Peyer's patch (tissue), 4 donors: ENCODE results near the gene COLEC12. TPM values are rescaled to one million over a fixed set of nuclear protein-coding genes. Genes with fewer than 3 reads are reported as not detected.

Experiments
- DNase-seq, 3 donors: peaks; one replicate each; pipeline ENCODE4 v3.0.0-alpha.2; 2017 to 2019
- H3K27ac ChIP-seq, 4 donors: fragments of 200-600 bp; sonication (generic); one replicate each; pipeline ENCODE4 v1.5.1; 2016 to 2019
- H3K27me3 ChIP-seq, 2 donors: fragments of 200-600 bp; sonication (generic); one replicate each; pipeline ENCODE4 v1.5.1; 2019
- H3K36me3 ChIP-seq, 3 donors: fragments of 200-600 bp; sonication (generic); one replicate each; pipeline ENCODE4 v1.5.1; 2016 to 2019
- H3K4me1 ChIP-seq, 4 donors: fragments of 200-600 bp; sonication (generic); one replicate each; pipeline ENCODE4 v1.5.1; 2016 to 2019
- H3K4me3 ChIP-seq, 4 donors: fragments of 200-600 bp; sonication (generic); 1 replicate in 3 of 4; 2 replicates in 1 of 4; pipeline ENCODE4 v1.5.1; 2016 to 2019; ENCODE audit warnings: mild to moderate bottlenecking in 1 of 4
- H3K9me3 ChIP-seq, 4 donors: fragments of 200-600 bp; sonication (generic); one replicate each; pipeline ENCODE4 v1.5.1; 2016 to 2019; ENCODE audit warnings: mild to moderate bottlenecking in 1 of 4
- CTCF ChIP-seq, 6 experiments: fragments of 450-650 bp in 4 of 6; fragments of 200-600 bp in 2 of 6; sonication (generic) in 1 of 6; IDR thresholded peaks; one replicate each; pipeline ENCODE4 v1.5.1; 2017 to 2019; ENCODE audit warnings: antibody characterized with exemption in 6 of 6, mild to moderate bottlenecking in 3 of 6, moderate library complexity in 1 of 6
- POLR2A ChIP-seq, 2 donors: fragments of 450-650 bp; IDR thresholded peaks; one replicate each; pipeline ENCODE4 v1.5.1; 2017; ENCODE audit warnings: antibody characterized with exemption in 2 of 2, mild to moderate bottlenecking in 2 of 2, moderate library complexity in 2 of 2
- total RNA-seq, 4 donors: library from RNA; depleted of rRNA; stranded (reverse); fragments of >200 nt; gene quantifications; one replicate each; pipeline ENCODE4 v1.1.0, GENCODE V29; 2016

The COLEC12 gene
- total RNA-seq, 4 donors from 2014 or later: 0.88 to 7.6 (median 3.8) TPM

DNA sequence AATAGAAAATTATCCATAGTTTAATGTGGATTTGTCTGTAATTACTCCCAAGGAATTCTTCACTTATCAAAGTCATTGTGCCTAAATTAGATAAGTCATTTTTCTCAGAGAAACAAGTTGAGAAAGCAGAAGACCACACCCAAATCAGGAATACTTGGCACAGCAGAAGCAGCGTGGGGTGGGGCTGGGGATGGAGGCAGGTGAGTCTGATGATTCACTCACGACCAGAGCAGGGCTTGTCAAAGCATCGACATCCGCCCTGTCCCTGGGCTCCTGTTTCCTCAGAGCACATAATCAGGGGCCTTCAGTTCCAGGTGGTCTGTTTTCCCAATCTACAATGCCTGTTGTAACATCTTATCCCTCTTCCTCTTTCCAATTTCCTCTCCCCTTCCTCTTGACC lies 31.5 kb upstream of the COLEC12 start:
- Histone ChIP-seq H3K9me3 (no peaks in the 10 kb centered on the region), H3K4me3 (no peak overlapping the region), H3K36me3 (no peaks in the 10 kb centered on the region), H3K27ac (no peak overlapping the region), H3K27me3 (no peaks in the 10 kb centered on the region), H3K4me1 (no peaks in the 10 kb centered on the region)
- TF ChIP-seq CTCF (IDR thresholded peaks at IDR 0.05) (no peak), POLR2A (IDR thresholded peaks at IDR 0.05) (no peak)
- no peak for DNase-seq

DNA sequence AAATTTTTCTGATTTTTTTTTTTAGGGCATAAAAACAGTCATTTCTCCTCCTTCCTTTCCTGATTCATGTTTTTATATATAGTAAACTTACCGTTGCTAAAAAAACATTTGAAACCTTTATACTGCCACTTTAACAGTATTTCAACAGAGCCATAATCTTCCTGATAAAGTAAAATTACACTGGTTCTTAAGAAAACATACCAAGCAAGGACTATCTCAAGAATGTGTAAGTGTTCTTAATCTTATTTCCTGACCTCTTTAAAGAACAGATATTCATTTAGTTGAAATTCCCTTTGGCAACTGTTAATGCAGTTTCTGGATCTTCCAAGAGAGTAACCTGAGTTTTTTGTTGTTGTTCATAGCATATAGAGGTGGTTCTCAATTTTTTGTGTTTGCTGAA lies 26.6 kb upstream of the COLEC12 start:
- Histone ChIP-seq H3K4me3 (no peak overlapping the region), H3K4me1 (no peaks in the 10 kb centered on the region), H3K36me3 (no peaks in the 10 kb centered on the region), H3K27ac (no peak overlapping the region), H3K27me3 (no peaks in the 10 kb centered on the region), H3K9me3 (no peaks in the 10 kb centered on the region)
- no peak for DNase-seq
- TF ChIP-seq CTCF (IDR thresholded peaks at IDR 0.05): no peak
- no peak for TF ChIP-seq POLR2A (IDR thresholded peaks at IDR 0.05)

DNA sequence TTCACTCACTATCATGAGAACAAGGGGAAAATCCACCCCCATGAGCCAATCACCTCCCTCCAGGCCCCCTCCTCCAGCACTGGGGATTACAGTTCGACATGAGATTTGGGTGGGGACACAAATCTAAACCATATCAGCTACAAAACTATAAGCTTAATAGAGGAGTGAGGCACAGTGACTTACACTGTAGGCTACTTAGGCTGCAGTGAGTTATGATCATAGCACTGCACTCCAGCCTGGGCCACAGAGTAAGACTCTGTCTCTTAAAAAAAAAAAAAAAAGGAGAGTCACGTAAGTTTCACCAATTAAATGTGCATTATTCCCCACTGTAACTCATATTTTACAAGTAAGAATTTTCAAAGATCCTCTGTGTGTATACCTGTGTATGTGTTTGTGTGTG lies 26.2 kb upstream of the COLEC12 start:
- Histone ChIP-seq H3K9me3 (no peaks in the 10 kb centered on the region), H3K27ac (no peak overlapping the region), H3K4me3 (no peak overlapping the region), H3K4me1 (no peaks in the 10 kb centered on the region), H3K36me3 (no peaks in the 10 kb centered on the region), H3K27me3 (no peaks in the 10 kb centered on the region)
- TF ChIP-seq POLR2A (IDR thresholded peaks at IDR 0.05): no peak
- DNase-seq: no peak

GRCh38 chr18:525036-525797 lies 24.7 kb upstream of the COLEC12 start:
- Histone ChIP-seq H3K27me3 (no peaks in the 10 kb centered on the region), H3K9me3 (no peaks in the 10 kb centered on the region), H3K36me3 (no peaks in the 10 kb centered on the region), H3K4me1 (no peaks in the 10 kb centered on the region), H3K4me3 (no peak overlapping the region), H3K27ac (no peak overlapping the region)
- TF ChIP-seq CTCF (IDR thresholded peaks at IDR 0.05): no peak
- no peak for TF ChIP-seq POLR2A (IDR thresholded peaks at IDR 0.05)
- no peak for DNase-seq

DNA sequence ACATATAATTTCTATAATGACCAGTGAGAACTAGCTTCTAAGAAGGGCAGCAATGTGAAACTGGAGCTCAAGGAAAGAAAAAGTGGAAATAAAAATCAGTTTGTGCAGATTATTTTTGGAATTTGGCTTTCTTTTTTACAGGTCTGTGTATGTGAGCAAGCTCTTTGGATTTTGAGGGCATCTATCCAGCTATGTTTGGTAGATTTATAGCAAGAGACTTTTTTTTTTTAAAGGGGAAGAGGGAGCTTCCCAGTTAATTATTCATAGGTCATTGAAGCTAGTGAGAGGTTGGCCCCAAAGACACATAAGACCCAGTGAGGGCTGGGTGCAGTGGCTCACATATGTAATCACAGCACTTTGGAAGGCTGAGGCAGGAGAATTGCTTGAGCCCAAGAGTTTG lies 24.0 kb upstream of the COLEC12 start:
- Histone ChIP-seq H3K4me1 (no peaks in the 10 kb centered on the region), H3K27me3 (no peaks in the 10 kb centered on the region), H3K36me3 (no peaks in the 10 kb centered on the region), H3K9me3 (no peaks in the 10 kb centered on the region), H3K4me3 (no peak overlapping the region), H3K27ac (no peak overlapping the region)
- TF ChIP-seq CTCF (IDR thresholded peaks at IDR 0.05) (no peak), POLR2A (IDR thresholded peaks at IDR 0.05) (no peak)
- no peak for DNase-seq

DNA sequence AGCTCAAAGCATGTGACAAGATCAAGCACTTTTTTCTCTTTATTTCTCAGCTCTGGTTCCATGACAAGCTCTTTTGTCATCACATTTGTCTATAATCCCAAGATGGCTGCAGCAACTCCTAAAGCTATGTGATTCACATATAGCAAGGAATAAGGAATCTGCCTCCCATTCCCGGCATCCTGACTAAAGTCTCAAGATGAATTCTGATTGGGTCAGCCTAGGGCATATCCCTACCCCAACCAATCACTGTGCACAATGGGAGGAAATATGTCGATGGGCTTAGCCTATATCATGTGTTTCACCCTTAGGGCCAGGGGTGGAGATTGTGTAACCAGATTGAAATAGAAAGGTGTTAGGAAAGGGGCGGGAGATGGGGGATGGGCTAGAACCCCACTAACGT lies 23.1 kb upstream of the COLEC12 start:
- H3K9me3 ChIP-seq: no peaks in the 10 kb centered on the region
- H3K27me3 ChIP-seq: no peaks in the 10 kb centered on the region
- no peaks in the 10 kb centered on the region for H3K4me1 ChIP-seq
- H3K27ac ChIP-seq: no peak overlapping the region
- no peak for DNase-seq
- H3K36me3 ChIP-seq: no peaks in the 10 kb centered on the region
- H3K4me3 ChIP-seq: no peak overlapping the region
- no peak for TF ChIP-seq POLR2A (IDR thresholded peaks at IDR 0.05)
- TF ChIP-seq CTCF (IDR thresholded peaks at IDR 0.05): no peak
